GM21447 (cell line): ENCODE data around the gene C4orf50.
"Not testable (repeated sequence)": the region's sequence is repeated elsewhere in the genome, so short reads cannot be mapped to it uniquely, and the experiment has no call there.

ENCODE experiments used
- ATAC-seq: cut with Tn5 transposase; IDR thresholded peaks from one replicate; pipeline ENCODE4 v1.9.1; 2021; ENCODE audit not compliant: unreplicated experiment

C4orf50 gene

GRCh38 chr4:6019316-6020263 is 1.4 kb upstream of the C4orf50 start:
- ATAC-seq: no peak

GRCh38 chr4:6017800-6018199 is 431 bp downstream of the C4orf50 start:
- no peak for ATAC-seq

- no peak for ATAC-seq
Measured at GRCh38 chr4:6017030-6017429, 1.2 kb downstream of the C4orf50 start.

GRCh38 chr4:6013564-6013963 is 4.7 kb downstream of the C4orf50 start:
- ATAC-seq: no peak

- no peak for ATAC-seq
Measured at GRCh38 chr4:6012200-6012599, 6.0 kb downstream of the C4orf50 start.

- no peak for ATAC-seq
Measured at GRCh38 chr4:6011686-6012085, 6.5 kb downstream of the C4orf50 start.

- ATAC-seq: no peak
Measured at GRCh38 chr4:6011271-6011671, 7.0 kb downstream of the C4orf50 start.

- no peak for ATAC-seq
Measured at GRCh38 chr4:6010789-6011188, 7.4 kb downstream of the C4orf50 start.

GRCh38 chr4:6009452-6009851 is 8.8 kb downstream of the C4orf50 start:
- no peak for ATAC-seq

GRCh38 chr4:6008766-6009385 is 9.4 kb downstream of the C4orf50 start:
- no peak for ATAC-seq

- ATAC-seq: no peak
Measured at GRCh38 chr4:6008092-6008551, 10.1 kb downstream of the C4orf50 start.

GRCh38 chr4:6005175-6005574 is 13.1 kb downstream of the C4orf50 start:
- ATAC-seq: no peak

GRCh38 chr4:6003485-6003884 is 14.7 kb downstream of the C4orf50 start:
- ATAC-seq: not testable (repeated sequence)

- ATAC-seq: no peak
Measured at GRCh38 chr4:6002926-6003325, 15.3 kb downstream of the C4orf50 start.

- no peak for ATAC-seq
Measured at GRCh38 chr4:6002492-6002833, 15.8 kb downstream of the C4orf50 start.

GRCh38 chr4:6001680-6002491 is 16.3 kb downstream of the C4orf50 start:
- no peak for ATAC-seq

- no peak for ATAC-seq
Measured at GRCh38 chr4:5999830-6000365, 18.3 kb downstream of the C4orf50 start.

GRCh38 chr4:5999356-5999755 is 18.9 kb downstream of the C4orf50 start:
- ATAC-seq: no peak

- peak; percentile 60 for ATAC-seq
Measured at GRCh38 chr4:5998333-5998936, 19.8 kb downstream of the C4orf50 start.

- ATAC-seq: no peak
Measured at GRCh38 chr4:5996641-5997040, 21.6 kb downstream of the C4orf50 start.
